HEK293 (cell line): ENCODE data around the gene MEGF6.

ENCODE experiments used
- CTCF ChIA-PET: fragments of 350-600 bp; formaldehyde crosslinking; extraction: SDS; loops from one replicate; lab custom pipeline; 2021; ENCODE audit warnings: antibody characterized with exemption; lab: Yijun Ruan, JAX
- POLR2A ChIA-PET: fragments of 300-600 bp; formaldehyde crosslinking; extraction: SDS; loops from one replicate; lab custom pipeline; 2020; ENCODE audit warnings: antibody characterized with exemption, inconsistent platforms; lab: Yijun Ruan, JAX
- H3K27ac ChIP-seq: fragments of 200-500 bp; sonication (Bioruptor generic); 2 replicates; pipeline ENCODE4 v1.5.1; 2014; ENCODE audit warnings: low read depth, low read length, control low read depth, inconsistent platforms; ENCODE audit errors: extremely low read depth
- H3K36me3 ChIP-seq, 2 experiments: fragments of 200-500 bp in 1 of 2; sonication (Bioruptor generic) in 1 of 2; 1 replicate in 1 of 2; 2 replicates in 1 of 2; pipeline ENCODE4 v1.5.1; 2014 to 2017; ENCODE audit warnings: inconsistent platforms in 2 of 2, low read length in 2 of 2; ENCODE audit not compliant: control insufficient read depth in 2 of 2, insufficient read depth in 1 of 2
- H3K4me1 ChIP-seq: fragments of 200-500 bp; sonication (Bioruptor generic); 2 replicates; pipeline ENCODE4 v1.5.1; 2014; ENCODE audit warnings: mild to moderate bottlenecking, low read length, inconsistent platforms; ENCODE audit not compliant: control insufficient read depth, insufficient read depth
- H3K4me3 ChIP-seq: 2 replicates; pipeline ENCODE4 v1.5.1; 2011; ENCODE audit warnings: low read depth, mild to moderate bottlenecking, control low read depth, low read length, moderate library complexity
- H3K9me3 ChIP-seq: fragments of 200-500 bp; sonication (Bioruptor generic); 2 replicates; pipeline ENCODE4 v1.5.1; 2014; ENCODE audit warnings: low read depth, low read length, inconsistent platforms; ENCODE audit not compliant: control insufficient read depth, insufficient read depth
- PRDM6 ChIP-seq: fragments of 450-650 bp; formaldehyde crosslinking; IDR thresholded peaks from 2 replicates; pipeline ENCODE4 v1.5.1; 2017; ENCODE audit warnings: missing biosample characterization, missing genetic modification characterization
- SALL2 ChIP-seq: fragments of 450-650 bp; formaldehyde crosslinking; IDR thresholded peaks from 2 replicates; pipeline ENCODE4 v1.5.0; 2017; ENCODE audit warnings: missing biosample characterization, mild to moderate bottlenecking, missing genetic modification characterization, borderline replicate concordance
- SETDB1 ChIP-seq: IDR thresholded peaks from one replicate; pipeline ENCODE4 v1.6.1; 2017; ENCODE audit warnings: mild to moderate bottlenecking, low read length, moderate library complexity, mixed read lengths; ENCODE audit not compliant: insufficient read length
- SP3 ChIP-seq: fragments of 450-650 bp; formaldehyde crosslinking; IDR thresholded peaks from 2 replicates; pipeline ENCODE4 v1.5.1; 2016; ENCODE audit warnings: missing biosample characterization, missing genetic modification characterization
- ZBTB10 ChIP-seq: fragments of 450-650 bp; formaldehyde crosslinking; IDR thresholded peaks from 2 replicates; pipeline ENCODE4 v1.5.1; 2016; ENCODE audit warnings: missing biosample characterization, missing genetic modification characterization
- ZBTB21 ChIP-seq: fragments of 450-650 bp; formaldehyde crosslinking; IDR thresholded peaks from 2 replicates; pipeline ENCODE4 v1.5.1; 2017; ENCODE audit warnings: missing biosample characterization, missing genetic modification characterization
- ZBTB6 ChIP-seq: fragments of 450-650 bp; formaldehyde crosslinking; IDR thresholded peaks from 2 replicates; pipeline ENCODE4 v1.5.1; 2017; ENCODE audit warnings: missing biosample characterization, missing genetic modification characterization
- ZNF19 ChIP-seq: fragments of 450-650 bp; formaldehyde crosslinking; IDR thresholded peaks from 2 replicates; pipeline ENCODE4; 2016; ENCODE audit warnings: missing biosample characterization, missing genetic modification characterization, low read depth
- ZNF274 ChIP-seq, 2 experiments: fragments of 200-500 bp in 1 of 2; fragments of 450-650 bp in 1 of 2; sonication (Bioruptor generic) in 1 of 2; formaldehyde crosslinking in 1 of 2; IDR thresholded peaks; 2 replicates each; pipeline versions ENCODE4 v1.5.1 to v1.6.1; 2014 to 2016; ENCODE audit warnings: borderline replicate concordance in 1 of 2, inconsistent platforms in 1 of 2, low read length in 1 of 2, missing biosample characterization in 1 of 2, missing genetic modification characterization in 1 of 2
- ZNF530 ChIP-seq: fragments of 450-650 bp; formaldehyde crosslinking; IDR thresholded peaks from 2 replicates; pipeline ENCODE4 v1.5.1; 2016; ENCODE audit warnings: low read depth, missing biosample characterization, missing genetic modification characterization
- ZNF580 ChIP-seq: fragments of 450-650 bp; formaldehyde crosslinking; IDR thresholded peaks from 2 replicates; pipeline ENCODE4 v1.5.1; 2016; ENCODE audit warnings: missing biosample characterization, missing genetic modification characterization
- ZNF670 ChIP-seq: fragments of 450-650 bp; formaldehyde crosslinking; IDR thresholded peaks from 2 replicates; pipeline ENCODE4 v1.5.1; 2016; ENCODE audit warnings: missing biosample characterization, missing genetic modification characterization, low read depth
- ZNF692 ChIP-seq: fragments of 450-650 bp; formaldehyde crosslinking; IDR thresholded peaks from 2 replicates; pipeline ENCODE4 v1.5.1; 2016; ENCODE audit warnings: missing biosample characterization, missing genetic modification characterization
- ZNF747 ChIP-seq: fragments of 450-650 bp; formaldehyde crosslinking; IDR thresholded peaks from 2 replicates; pipeline ENCODE4 v1.5.1; 2016; ENCODE audit warnings: missing biosample characterization, missing genetic modification characterization
- ZNF791 ChIP-seq: fragments of 450-650 bp; formaldehyde crosslinking; IDR thresholded peaks from 2 replicates; pipeline ENCODE4 v1.5.1; 2016; ENCODE audit warnings: missing biosample characterization, missing genetic modification characterization
- ZSCAN30 ChIP-seq: fragments of 450-650 bp; IDR thresholded peaks from 2 replicates; pipeline ENCODE4 v1.5.1; 2018; ENCODE audit warnings: missing biosample characterization, mild to moderate bottlenecking, missing genetic modification characterization, moderate library complexity

Gene MEGF6

GRCh38 chr1:3569436-3569835, 41.9 kb downstream of the MEGF6 start:
- ChIA-PET CTCF (interaction anchor here (7.1 kb wide), 1 partner anchor 51 kb away, joined by 120 read pairs; no protein-coding TSS in a partner anchor), POLR2A (no interaction called here)
- no peak overlapping the region for H3K4me3 ChIP-seq

More at GRCh38 chr1:3569436-3569835, 41.9 kb downstream of the MEGF6 start:
- no peaks in the 10 kb centered on the region for H3K4me1 ChIP-seq
- no peak overlapping the region for H3K27ac ChIP-seq
- no peaks in the 10 kb centered on the region for H3K9me3 ChIP-seq
- TF ChIP-seq ZBTB21 (tag by site-specific recombination) (no peak), ZSCAN30 (tag by site-specific recombination) (no peak), ZNF530 (tag by site-specific recombination) (no peak), ZBTB10 (no peak), ZNF670 (tag by site-specific recombination) (no peak), ZNF274 (IDR thresholded peaks at IDR 0.05; ENCODE audit: low read length) (no peak), ZNF274 (tag by site-specific recombination; IDR thresholded peaks at IDR 0.05; ENCODE audit: borderline replicate concordance) (no peak), SALL2 (tag by site-specific recombination) (no peak), ZNF19 (tag by site-specific recombination) (no peak), ZBTB6 (no peak), ZNF692 (tag by site-specific recombination) (no peak), ZNF747 (no peak), PRDM6 (tag by site-specific recombination) (no peak), SETDB1 (no peak), ZNF580 (tag by site-specific recombination) (no peak), ZNF791 (tag by site-specific recombination) (no peak), SP3 (no peak)
- no peaks in the 10 kb centered on the region for H3K36me3 ChIP-seq
